Measurements from ENCODE around the gene TMEM239.
A peak's percentile ranks its signal among the peaks of the same experiment; 100 is the strongest.
"Not testable (repeated sequence)": the region's sequence is repeated elsewhere in the genome, so short reads cannot be mapped to it uniquely, and the experiment has no call there.

TMEM239 gene

DNA sequence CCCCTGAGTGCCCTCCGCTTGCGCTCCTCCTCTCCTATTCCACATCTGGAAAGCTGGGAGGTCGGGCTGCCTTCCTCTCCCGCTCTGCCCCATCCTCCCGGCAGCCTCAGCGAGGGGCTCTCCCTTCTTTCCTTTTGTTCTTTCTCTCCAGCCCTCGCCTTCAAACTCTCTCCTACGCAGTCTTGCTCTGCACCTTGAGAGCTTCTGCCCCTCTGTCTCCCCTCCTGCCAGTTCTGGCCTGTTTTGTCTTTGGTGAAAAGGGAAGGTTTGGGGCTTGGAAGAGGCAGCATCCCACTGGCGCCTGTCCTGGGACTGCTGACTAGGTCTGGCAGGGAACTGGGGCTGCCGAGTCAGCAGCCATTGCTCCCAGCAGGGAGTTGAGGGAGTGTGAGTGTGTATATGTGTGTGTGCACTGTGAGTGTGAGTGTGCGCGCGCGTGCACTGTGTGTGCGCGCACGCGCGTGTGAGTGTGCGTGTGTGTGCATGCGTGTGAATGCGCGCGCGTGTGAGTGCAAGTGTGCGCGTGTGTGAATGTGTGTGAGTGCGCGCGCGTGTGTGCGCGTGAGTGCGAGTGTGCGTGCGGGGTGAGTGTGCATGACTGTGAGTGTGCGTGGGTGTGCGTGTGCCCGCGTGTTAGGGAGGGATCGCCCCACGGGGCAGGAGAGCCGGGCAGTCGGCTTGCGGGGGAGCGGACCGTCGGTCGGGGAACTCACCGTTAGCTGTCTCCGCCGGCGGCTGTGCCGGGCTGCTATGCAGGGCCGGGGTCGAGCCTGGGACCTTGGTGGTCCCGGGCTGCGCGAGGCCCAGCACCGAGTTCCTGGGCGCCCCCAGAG, 16.3 kb upstream of the TMEM239 start:
- peak; percentile 58 for DNase-seq

GRCh38 chr20:2800521-2801285, 15.5 kb upstream of the TMEM239 start, which contains the start of gene CPXM1:
Gene CPXM1 (minus strand): TSS chr20:2800627. CDS start chr20:2800572, 55 bp downstream.
- peak; percentile 80 for DNase-seq

DNA sequence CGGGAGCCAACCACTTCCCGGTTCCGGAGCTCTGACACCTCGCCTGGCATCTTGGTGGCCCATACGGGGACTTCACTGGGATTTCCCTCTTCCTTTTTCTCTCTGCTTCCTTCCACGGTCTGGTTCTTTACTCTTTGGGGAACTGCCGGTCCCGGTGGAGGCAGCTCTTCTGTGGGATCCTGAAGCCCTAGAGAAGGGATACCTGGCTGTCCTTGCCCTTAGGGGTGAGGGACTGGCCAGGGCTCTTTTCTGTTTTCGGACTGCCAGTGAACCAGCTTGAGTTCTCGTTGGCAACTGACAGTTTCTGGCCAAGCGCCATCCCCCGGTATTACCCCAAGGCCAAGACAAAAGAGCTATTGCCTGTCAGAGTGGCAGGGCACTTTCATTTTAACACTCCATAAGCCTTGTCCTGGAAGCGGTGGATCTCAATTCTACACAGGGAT, 14.9 kb upstream of the TMEM239 start:
- no peak for DNase-seq

DNA sequence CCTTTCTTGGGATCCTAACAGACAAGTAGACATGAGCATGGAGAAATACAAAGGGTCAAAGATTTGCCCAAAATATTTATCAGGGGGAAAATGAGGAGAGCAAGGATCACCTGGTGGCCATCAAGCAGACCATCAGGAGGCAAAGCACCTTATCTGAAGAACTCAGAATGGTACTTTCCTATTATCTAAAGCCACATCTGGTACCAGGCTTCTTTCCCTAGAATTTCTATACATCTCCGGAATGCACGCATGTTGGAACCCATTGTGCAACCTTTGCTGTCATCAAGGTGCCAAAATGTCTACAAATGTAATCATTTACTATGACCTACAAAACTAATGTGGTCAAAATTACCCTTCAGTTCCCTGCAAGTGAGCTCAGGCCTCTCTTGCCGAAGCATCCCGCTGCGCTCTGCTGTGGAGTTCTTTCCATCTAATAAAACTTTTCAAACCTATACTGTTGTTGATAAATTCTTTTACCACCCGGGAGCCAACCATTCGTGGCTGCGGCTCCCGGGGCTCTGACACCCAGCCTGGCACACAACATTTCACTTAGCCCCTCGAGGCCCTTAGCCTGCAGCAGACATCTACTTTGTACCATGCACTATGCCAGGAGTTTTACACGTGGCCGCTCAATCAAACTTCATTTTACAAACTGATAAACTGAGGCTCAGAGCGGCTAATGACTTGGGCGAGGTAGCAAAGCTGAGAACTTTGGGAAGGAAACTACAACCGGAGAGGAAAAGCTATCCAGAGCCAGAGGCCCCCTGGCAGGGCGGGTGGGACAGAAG, 11.9 kb upstream of the TMEM239 start:
- DNase-seq: no peak

DNA sequence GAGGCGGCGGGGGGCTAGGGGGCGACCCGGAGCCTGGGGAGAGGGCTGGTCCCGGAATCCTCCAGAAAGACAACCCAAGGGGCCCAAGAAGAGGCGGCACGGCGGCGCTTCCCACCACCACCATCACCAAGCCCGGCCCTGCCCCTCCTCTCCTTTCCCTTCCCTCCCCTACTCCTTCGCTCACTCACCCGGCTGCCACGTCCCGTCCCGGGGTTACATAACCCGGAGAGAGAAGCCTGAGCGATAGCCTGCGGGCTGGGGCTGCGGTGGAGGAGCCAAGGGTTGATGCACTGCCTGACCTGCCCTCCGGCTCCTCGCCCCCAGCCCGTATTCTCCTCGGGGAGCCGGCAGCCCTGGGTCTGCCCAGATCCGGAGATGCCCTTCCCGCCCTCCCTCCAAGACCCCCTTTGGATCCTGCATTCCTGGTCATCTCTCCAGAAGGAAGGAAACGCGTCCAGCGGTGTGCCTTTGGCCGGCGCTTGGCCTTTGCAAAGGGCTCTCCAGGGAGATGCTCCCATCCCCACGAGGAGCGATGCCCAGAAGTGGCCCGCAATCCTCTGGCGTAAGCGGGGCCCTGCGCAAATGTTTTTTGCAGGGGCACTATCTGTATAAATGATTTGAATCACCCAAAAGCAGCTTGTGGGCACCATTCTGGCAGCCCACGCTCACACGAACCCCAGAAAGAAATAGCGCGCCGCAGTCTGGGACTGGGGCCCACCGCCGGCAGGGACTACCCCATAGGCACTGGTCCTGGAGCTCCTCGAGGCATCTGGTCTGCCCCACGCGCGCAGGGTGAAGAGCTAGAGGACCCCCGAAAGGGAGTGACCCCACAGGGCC, 11.1 kb upstream of the TMEM239 start:
- peak; percentile 27 for DNase-seq

DNA sequence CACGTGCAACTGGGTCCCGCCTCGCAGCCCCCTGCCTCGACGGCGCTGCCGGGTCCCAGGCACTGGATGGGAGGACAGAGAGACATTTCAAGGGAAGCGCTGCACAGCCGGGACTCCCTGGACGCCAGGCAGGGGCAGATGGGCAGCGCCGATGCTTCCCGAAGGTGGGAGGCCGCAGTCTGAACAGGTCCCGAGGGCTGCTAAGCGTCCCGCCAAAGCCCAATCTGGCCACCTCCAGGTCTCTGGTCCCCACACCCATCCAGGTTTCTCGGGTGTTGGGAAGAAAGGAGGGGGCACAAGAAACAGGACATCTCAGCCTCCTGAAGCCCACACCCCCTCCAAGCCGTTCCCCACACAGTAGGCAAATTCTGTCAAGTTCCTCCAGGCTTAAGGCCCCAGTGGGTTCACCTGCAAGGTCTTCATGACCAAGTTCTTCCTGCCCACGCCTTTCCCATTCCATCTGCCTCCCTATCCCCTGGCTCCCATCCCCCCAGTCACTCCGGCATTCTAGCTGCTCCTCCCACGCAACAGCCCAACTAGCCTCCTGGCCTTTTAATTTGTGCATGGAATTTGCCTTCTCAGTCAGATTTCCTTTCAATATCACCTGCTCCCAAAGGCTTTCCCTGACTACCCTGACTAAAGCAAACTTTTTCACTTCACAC, 10.3 kb upstream of the TMEM239 start:
- DNase-seq: no peak

DNA sequence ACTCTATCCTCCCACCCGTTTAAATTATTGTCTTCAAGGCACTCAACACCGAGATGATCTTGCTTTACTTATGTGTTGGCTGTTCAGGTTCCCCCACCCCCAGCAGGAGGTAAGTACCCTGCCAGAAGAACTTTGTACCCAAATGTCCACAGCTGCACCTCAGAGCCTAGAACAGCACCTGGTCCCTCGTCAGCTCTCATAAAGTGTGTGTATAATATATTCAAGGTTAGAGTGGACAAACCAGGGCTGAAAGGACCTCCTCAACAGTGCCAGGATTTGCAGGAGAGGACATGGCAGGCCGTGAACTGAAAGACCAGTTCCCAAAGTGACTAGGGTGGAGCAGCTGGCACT, 9.8 kb upstream of the TMEM239 start:
- DNase-seq: no peak

DNA sequence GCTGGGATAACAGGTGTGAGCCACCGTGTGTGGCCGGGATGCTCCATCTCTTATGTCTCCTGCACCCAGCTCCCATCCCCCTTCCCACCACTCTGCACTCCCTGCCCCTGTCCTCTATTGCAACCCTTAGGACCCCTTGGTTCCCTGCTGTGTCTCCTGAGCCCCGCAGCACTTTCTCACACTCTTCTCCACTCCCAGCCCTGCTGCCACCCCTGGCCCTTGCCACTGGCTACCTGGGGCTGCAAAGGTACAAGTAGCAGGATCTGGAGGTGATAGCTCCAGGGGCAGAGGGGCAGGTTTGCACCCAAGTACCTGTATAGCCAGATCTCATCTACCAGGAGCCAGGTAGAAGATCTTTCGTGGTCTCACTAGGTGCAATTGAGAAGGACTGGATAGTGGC, 9.1 kb upstream of the TMEM239 start:
- no peak for DNase-seq

DNA sequence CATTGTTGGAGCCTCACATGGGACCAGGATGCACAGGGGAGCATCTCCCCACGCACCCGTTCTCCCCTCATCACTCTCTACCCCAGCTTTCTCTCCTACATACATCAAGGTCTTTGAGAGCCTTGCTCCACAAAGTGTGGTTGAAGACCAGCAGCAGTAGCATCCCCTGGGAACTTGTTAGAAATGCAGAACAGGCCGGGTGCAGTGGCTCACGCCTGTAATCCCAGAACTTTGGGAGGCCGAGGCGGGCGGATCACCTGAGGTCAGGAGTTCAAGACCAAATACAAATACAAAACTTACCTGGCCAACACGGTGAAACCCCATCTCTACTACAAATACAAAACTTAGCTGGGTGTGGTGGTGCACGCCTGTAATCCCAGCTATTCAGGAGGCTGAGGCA, 8.2 kb upstream of the TMEM239 start:
- not testable (repeated sequence) for DNase-seq

DNA sequence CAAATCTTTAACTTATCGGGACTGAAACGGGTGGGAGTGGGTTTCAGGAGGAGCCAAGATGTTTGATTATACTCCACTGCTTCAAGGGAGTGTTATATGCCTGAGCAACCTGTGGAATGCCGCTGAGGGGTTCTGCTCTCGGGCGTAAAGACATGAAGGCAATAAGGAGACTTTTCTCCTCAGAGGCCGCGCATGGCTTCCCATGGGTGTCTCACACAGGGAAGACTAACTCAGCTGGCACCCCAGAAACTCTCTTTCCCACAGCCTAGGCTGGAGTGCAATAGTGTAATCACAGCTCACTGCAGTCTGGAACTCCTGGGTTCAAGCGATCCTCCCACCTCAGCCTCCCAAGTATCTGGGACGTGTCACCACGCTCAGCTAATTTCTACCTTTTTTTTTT, 6.5 kb upstream of the TMEM239 start:
- no peak for DNase-seq

DNA sequence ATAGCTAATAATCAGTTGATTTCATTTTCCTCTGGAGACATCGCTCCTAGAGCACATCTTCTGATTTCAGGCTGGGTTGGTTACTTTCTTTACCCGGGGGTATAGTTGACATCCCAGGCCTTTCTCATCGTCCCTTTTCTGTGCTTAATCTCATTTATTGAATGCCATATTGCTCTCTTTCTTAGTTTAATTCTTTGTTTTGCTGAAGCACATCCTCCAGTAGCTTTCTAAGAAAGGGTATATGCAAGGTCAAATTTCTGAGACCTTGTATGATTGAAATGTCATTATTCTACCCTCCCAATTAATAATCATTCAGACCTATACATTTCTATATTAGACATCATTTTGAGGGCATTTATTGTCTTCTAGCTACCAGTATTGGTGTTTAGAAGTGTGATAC, 4.0 kb upstream of the TMEM239 start:
- no peak for DNase-seq

GRCh38 chr20:2814076-2814475, 2.1 kb upstream of the TMEM239 start:
- no peak for DNase-seq

GRCh38 chr20:2814587-2815051, 1.5 kb upstream of the TMEM239 start, which contains the start of gene C20orf141:
Gene C20orf141 (plus strand): TSS chr20:2814987. CDS start chr20:2815185, 198 bp downstream.
- DNase-seq: peak; percentile 46

- no peak for DNase-seq
Measured at GRCh38 chr20:2815242-2815900, 793 bp upstream of the TMEM239 start.

- no peak for DNase-seq
Measured at GRCh38 chr20:2816583-2817340, 598 bp downstream of the TMEM239 start.

GRCh38 chr20:2817341-2817726, 1.2 kb downstream of the TMEM239 start:
- no peak for DNase-seq

DNA sequence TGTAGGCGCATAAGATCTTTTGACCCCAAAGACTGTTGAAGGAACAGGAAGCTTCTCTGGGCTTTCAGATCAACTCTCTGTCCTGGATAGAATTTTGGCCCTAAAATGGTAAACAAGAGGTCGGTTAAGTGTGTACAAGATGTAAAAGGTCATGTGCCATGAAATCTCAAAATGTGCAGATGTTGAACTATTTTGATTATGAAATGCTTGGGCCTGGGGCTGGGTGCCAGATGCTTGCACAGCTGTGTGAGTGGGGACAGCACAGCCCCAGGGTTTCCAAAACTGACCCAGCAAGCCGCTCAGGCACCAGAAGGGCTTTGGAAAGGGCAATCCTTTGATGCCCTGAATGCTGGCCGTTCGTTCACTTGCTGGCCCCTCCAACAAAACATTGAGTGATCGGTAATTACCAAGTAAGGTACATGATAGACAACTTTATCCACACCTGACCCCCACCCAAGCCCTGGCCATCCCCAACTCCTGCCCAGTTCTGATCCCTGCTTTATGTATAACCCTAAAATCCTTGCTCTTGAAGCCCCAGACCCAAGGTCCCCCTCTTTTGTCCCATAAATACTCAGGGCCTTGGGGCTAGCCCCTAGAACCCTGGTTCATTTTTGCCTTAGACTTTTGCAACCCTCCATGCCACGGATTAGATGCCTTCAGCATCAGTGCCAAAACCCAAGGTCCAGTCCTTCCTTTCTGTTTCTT, 1.9 kb downstream of the TMEM239 start:
- no peak for DNase-seq

DNA sequence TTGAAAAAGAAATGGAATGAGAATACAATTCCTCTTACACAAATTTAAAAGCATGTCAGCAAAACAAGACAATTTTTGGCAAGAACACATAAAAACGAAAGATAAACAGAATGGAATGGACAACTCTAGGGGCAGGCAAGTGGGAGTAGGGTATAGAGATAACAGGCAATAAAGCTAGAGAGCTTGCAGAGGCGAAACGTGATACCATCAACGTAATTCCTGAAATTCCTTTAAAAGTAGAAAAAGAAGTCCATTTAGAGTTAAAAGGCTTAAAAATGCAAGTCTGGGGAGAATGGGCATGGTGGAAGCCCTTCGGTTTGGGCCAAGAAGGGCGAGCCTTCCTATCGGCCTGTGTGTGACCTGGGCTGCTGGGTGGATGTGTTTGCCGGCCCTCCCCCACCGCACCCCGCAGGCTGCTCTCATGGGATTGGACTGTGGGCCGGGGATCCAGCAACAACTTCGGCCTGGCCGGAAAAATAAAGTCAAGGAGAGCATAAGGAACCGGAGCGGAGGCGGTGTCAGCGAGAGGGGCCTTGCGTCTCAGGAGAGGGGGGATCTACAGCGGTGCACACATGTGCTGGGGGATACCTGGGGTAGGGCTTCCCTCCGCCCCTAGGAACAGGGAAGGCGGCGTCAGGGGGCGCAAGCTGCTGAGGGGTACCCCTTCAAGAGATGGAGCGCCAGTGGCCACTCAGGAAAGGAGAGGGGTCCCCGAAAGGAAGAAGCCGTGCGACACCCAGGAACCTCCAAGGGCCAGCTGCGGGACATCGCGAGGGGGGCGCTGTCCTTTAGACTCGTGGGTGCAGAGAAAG, 4.1 kb downstream of the TMEM239 start:
- DNase-seq: no peak

Measured in femur (tissue), 1 donor.